Osteoblast (primary cell): ENCODE measurements around the gene FAM9C. TPM values are rescaled to one million over a fixed set of nuclear protein-coding genes. Genes with fewer than 3 reads are reported as not detected.

ENCODE experiments used
- DNase-seq: peaks from one replicate; pipeline ENCODE4 v3.0.0; 2011; ENCODE audit warnings: low spot score, mixed read lengths; ENCODE audit not compliant: insufficient read length; ENCODE audit errors: missing footprints
- H2AFZ ChIP-seq: 2 replicates; pipeline ENCODE4 v1.6.0; 2011; ENCODE audit warnings: mild to moderate bottlenecking, low read length
- H3K27ac ChIP-seq: 2 replicates; pipeline ENCODE4 v1.5.1; 2011; ENCODE audit warnings: mild to moderate bottlenecking, low read depth, low read length, moderate library complexity
- H3K27me3 ChIP-seq: 2 replicates; pipeline ENCODE4 v1.6.0; 2012; ENCODE audit warnings: mild to moderate bottlenecking, control low read depth, inconsistent platforms, low read length, moderate library complexity; ENCODE audit not compliant: insufficient read depth
- H3K36me3 ChIP-seq: 2 replicates; pipeline ENCODE4 v1.5.1; 2011; ENCODE audit warnings: mild to moderate bottlenecking, low read length, control low read depth, moderate library complexity; ENCODE audit not compliant: insufficient read depth
- H3K4me1 ChIP-seq: 2 replicates; pipeline ENCODE4 v1.5.1; 2011; ENCODE audit warnings: mild to moderate bottlenecking, low read length, control low read depth, moderate library complexity; ENCODE audit not compliant: insufficient read depth
- H3K4me2 ChIP-seq: 2 replicates; pipeline ENCODE4 v1.6.0; 2011; ENCODE audit warnings: mild to moderate bottlenecking, low read length; ENCODE audit not compliant: insufficient read depth
- H3K4me3 ChIP-seq: fragments of 200-600 bp; sonication (generic); 3 replicates; pipeline ENCODE4 v1.5.1; 2012; ENCODE audit warnings: mild to moderate bottlenecking, low read length, inconsistent platforms; ENCODE audit not compliant: insufficient read depth
- H3K79me2 ChIP-seq: 2 replicates; pipeline ENCODE4 v1.6.0; 2012; ENCODE audit warnings: mild to moderate bottlenecking, low read length, control low read depth, inconsistent platforms; ENCODE audit not compliant: insufficient read depth
- H3K9me3 ChIP-seq: 2 replicates; pipeline ENCODE4 v1.5.1; 2011; ENCODE audit warnings: low read depth, low read length, control low read depth
- H4K20me1 ChIP-seq: 2 replicates; pipeline ENCODE4 v1.6.0; 2012; ENCODE audit warnings: mild to moderate bottlenecking, low read length, control low read depth; ENCODE audit not compliant: insufficient read depth
- CTCF ChIP-seq: IDR thresholded peaks from 2 replicates; pipeline ENCODE4 v1.5.1; 2011; ENCODE audit warnings: mild to moderate bottlenecking, low read depth, low read length, moderate library complexity; ENCODE audit errors: extremely low read depth
- total RNA-seq: library from RNA; depleted of rRNA; stranded (reverse); fragments of >200 nt; gene quantifications from 2 replicates; pipeline ENCODE4 v1.2.3, GENCODE V29; 2012

FAM9C gene
- total RNA-seq, 1 donor = not detected

GRCh38 chrX:12997906-12998687 lies 46.3 kb downstream of the FAM9C start:
- DNase-seq = no peak
- Histone ChIP-seq H3K9me3 (no peaks in the 10 kb centered on the region), H3K36me3 (no peaks in the 10 kb centered on the region), H4K20me1 (no peaks in the 10 kb centered on the region), H3K27ac (no peak overlapping the region), H3K4me3 (no peak overlapping the region), H3K79me2 (no peaks in the 10 kb centered on the region), H3K4me2 (no peak overlapping the region), H3K4me1 (peaks cover 21% of the 10 kb centered on the region), H2AFZ (peak overlapping the region; percentile 75), H3K27me3 (no peaks in the 10 kb centered on the region)
- no peak for TF ChIP-seq CTCF

GRCh38 chrX:12996934-12997435 lies 47.4 kb downstream of the FAM9C start:
- Histone ChIP-seq H3K36me3 (no peaks in the 10 kb centered on the region), H3K4me3 (no peak overlapping the region), H3K79me2 (no peaks in the 10 kb centered on the region), H3K9me3 (no peaks in the 10 kb centered on the region), H2AFZ (no peak overlapping the region), H3K4me2 (no peak overlapping the region), H3K27me3 (no peaks in the 10 kb centered on the region), H4K20me1 (no peaks in the 10 kb centered on the region), H3K4me1 (peaks cover 21% of the 10 kb centered on the region), H3K27ac (no peak overlapping the region)
- TF ChIP-seq CTCF = no peak
- DNase-seq = no peak

DNA sequence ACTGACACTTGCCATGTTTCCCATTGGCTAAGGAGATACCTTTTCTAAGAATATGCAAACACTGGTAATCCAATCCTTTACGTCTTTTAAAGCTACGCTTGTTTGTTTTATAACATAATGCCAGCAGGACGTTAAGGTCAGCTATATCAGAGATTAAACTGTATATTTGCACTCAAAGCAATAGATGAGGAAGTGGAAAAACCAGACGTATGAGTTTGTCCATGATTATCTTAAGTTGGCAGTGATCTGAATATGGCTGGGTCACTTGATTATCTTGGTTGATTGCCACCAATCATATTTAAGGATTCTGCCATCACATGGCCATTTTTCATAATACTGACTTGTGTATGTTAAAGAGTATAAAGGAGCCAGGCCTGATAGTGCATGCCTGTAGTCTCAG lies 50.1 kb downstream of the FAM9C start:
- no peak overlapping the region for H2AFZ ChIP-seq
- no peak for DNase-seq

More for the DNA sequence above, 50.1 kb downstream of the FAM9C start:
- Histone ChIP-seq H3K27me3 (no peaks in the 10 kb centered on the region), H3K4me1 (peaks cover 4% of the 10 kb centered on the region), H3K4me3 (no peak overlapping the region), H3K9me3 (no peaks in the 10 kb centered on the region), H3K79me2 (no peaks in the 10 kb centered on the region), H3K4me2 (no peak overlapping the region), H4K20me1 (no peaks in the 10 kb centered on the region), H3K36me3 (no peaks in the 10 kb centered on the region), H3K27ac (no peak overlapping the region)
- TF ChIP-seq CTCF = no peak
